HepG2 (cell line): ENCODE results near the gene SEMA3F.

Experiments
- MAX ChIP-seq: IDR thresholded peaks from 2 replicates; pipeline ENCODE4 v1.6.1; 2012; ENCODE audit warnings: inconsistent platforms
- SATB2 ChIP-seq: sonication (generic); formaldehyde crosslinking; IDR thresholded peaks from 2 replicates; pipeline ENCODE4 v1.5.0; 2020; ENCODE audit warnings: missing genetic modification reagents
- SUZ12 ChIP-seq: fragments of 150-350 bp; IDR thresholded peaks from 2 replicates; pipeline ENCODE4 v1.6.1; 2014; ENCODE audit warnings: low read depth, low read length
- TOPORS ChIP-seq: sonication (generic); formaldehyde crosslinking; IDR thresholded peaks from 2 replicates; pipeline ENCODE4 v1.8.0; 2023; ENCODE audit warnings: mild to moderate bottlenecking, missing genetic modification reagents
- ZBED4 ChIP-seq: sonication (generic); formaldehyde crosslinking; IDR thresholded peaks from 2 replicates; pipeline ENCODE4 v1.4.0; 2020; ENCODE audit warnings: missing genetic modification reagents, borderline replicate concordance
- ZNF615 ChIP-seq: sonication (generic); formaldehyde crosslinking; IDR thresholded peaks from 2 replicates; pipeline ENCODE4 v1.5.0; 2020; ENCODE audit warnings: mild to moderate bottlenecking, missing genetic modification reagents, borderline replicate concordance
- ZSCAN29 ChIP-seq: sonication (generic); formaldehyde crosslinking; conservative IDR thresholded peaks from 2 replicates; pipeline ENCODE4 v1.4.0; 2020; ENCODE audit warnings: mild to moderate bottlenecking, missing genetic modification reagents
- TF ChIP-seq, protein P1 (sequence below): sonication (generic); formaldehyde crosslinking; IDR thresholded peaks from 2 replicates; pipeline ENCODE4 v1.5.0; 2020; ENCODE audit warnings: mild to moderate bottlenecking, missing genetic modification reagents, moderate library complexity
- TF ChIP-seq, protein P2 (sequence below): fragments of 450-650 bp; IDR thresholded peaks from 2 replicates; pipeline ENCODE4 v1.6.1; 2017; ENCODE audit warnings: mild to moderate bottlenecking
- TF ChIP-seq, protein P3 (sequence below): sonication (generic); IDR thresholded peaks from 2 replicates; pipeline ENCODE4 v1.6.1; 2016; ENCODE audit warnings: low read depth, borderline replicate concordance
- TF ChIP-seq, protein P4 (sequence below): sonication (generic); formaldehyde crosslinking; IDR thresholded peaks from 2 replicates; pipeline ENCODE4 v1.4.0; 2020; ENCODE audit warnings: missing genetic modification reagents

DNA sequence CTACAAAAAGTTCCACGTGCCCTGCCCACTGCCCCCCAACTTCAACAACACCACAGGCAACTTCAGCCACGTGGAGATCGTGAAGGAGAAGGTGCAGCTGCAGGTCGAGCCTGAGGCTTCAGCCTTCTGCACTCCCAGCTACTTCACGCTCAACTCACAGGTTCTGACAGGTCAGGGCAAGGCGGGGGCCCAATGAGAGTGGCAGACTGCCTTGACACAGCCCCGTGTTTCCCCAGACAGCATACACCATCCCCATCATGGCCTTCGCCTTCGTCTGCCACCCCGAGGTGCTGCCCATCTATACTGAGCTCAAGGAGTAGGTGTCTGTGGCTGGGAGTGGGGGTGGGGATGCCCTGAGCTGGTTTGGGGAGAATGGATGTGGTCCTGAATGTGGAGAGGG is 62.6 kb downstream of the SEMA3F start:
- no peak for TF ChIP-seq TOPORS (CRISPR knock-in tag)
- TF ChIP-seq, protein P1, sequence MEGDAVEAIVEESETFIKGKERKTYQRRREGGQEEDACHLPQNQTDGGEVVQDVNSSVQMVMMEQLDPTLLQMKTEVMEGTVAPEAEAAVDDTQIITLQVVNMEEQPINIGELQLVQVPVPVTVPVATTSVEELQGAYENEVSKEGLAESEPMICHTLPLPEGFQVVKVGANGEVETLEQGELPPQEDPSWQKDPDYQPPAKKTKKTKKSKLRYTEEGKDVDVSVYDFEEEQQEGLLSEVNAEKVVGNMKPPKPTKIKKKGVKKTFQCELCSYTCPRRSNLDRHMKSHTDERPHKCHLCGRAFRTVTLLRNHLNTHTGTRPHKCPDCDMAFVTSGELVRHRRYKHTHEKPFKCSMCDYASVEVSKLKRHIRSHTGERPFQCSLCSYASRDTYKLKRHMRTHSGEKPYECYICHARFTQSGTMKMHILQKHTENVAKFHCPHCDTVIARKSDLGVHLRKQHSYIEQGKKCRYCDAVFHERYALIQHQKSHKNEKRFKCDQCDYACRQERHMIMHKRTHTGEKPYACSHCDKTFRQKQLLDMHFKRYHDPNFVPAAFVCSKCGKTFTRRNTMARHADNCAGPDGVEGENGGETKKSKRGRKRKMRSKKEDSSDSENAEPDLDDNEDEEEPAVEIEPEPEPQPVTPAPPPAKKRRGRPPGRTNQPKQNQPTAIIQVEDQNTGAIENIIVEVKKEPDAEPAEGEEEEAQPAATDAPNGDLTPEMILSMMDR (CRISPR knock-in tag), result no peak
- TF ChIP-seq ZNF615, result no peak
- TF ChIP-seq MAX, result no peak
- TF ChIP-seq, protein P2, sequence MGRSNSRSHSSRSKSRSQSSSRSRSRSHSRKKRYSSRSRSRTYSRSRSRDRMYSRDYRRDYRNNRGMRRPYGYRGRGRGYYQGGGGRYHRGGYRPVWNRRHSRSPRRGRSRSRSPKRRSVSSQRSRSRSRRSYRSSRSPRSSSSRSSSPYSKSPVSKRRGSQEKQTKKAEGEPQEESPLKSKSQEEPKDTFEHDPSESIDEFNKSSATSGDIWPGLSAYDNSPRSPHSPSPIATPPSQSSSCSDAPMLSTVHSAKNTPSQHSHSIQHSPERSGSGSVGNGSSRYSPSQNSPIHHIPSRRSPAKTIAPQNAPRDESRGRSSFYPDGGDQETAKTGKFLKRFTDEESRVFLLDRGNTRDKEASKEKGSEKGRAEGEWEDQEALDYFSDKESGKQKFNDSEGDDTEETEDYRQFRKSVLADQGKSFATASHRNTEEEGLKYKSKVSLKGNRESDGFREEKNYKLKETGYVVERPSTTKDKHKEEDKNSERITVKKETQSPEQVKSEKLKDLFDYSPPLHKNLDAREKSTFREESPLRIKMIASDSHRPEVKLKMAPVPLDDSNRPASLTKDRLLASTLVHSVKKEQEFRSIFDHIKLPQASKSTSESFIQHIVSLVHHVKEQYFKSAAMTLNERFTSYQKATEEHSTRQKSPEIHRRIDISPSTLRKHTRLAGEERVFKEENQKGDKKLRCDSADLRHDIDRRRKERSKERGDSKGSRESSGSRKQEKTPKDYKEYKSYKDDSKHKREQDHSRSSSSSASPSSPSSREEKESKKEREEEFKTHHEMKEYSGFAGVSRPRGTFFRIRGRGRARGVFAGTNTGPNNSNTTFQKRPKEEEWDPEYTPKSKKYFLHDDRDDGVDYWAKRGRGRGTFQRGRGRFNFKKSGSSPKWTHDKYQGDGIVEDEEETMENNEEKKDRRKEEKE, result no peak
- no peak for TF ChIP-seq SUZ12
- TF ChIP-seq, protein P3, sequence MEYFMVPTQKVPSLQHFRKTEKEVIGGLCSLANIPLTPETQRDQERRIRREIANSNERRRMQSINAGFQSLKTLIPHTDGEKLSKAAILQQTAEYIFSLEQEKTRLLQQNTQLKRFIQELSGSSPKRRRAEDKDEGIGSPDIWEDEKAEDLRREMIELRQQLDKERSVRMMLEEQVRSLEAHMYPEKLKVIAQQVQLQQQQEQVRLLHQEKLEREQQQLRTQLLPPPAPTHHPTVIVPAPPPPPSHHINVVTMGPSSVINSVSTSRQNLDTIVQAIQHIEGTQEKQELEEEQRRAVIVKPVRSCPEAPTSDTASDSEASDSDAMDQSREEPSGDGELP, result no peak
- TF ChIP-seq ZSCAN29 (CRISPR knock-in tag), result no peak
- no peak for TF ChIP-seq SATB2 (CRISPR knock-in tag)
- TF ChIP-seq, protein P4, sequence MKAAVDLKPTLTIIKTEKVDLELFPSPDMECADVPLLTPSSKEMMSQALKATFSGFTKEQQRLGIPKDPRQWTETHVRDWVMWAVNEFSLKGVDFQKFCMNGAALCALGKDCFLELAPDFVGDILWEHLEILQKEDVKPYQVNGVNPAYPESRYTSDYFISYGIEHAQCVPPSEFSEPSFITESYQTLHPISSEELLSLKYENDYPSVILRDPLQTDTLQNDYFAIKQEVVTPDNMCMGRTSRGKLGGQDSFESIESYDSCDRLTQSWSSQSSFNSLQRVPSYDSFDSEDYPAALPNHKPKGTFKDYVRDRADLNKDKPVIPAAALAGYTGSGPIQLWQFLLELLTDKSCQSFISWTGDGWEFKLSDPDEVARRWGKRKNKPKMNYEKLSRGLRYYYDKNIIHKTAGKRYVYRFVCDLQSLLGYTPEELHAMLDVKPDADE, result no peak
- no peak for TF ChIP-seq ZBED4 (CRISPR knock-in tag)
